ENCODE measurements around the gene VPS13D.

Gene VPS13D

DNA sequence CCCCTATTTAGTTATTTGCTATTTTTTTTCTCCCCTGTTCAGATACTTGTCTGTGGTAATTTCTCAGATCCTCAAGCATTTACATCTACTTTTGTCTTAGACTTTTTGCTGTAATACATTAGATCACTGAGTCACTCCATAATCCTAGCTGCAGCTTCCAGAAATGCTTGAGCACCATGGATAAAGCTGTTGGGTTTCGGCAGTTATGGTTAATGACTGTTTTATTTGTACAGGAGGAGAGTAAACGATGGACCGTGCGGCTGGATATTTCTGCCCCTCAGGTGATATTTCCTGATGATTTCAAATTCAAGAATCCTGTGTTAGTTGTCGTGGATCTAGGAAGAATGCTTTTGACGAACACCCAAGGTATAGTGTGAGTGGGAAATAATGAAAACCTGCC, 42.9 kb downstream of the VPS13D start:
- DNase-seq (ENCODE audit: low read depth, low spot score) = no peak
- no peak overlapping the region for H3K4me3 ChIP-seq (ENCODE audit: low read length)

- H3K4me3 ChIP-seq (ENCODE audit: low read length) = no peak overlapping the region
- DNase-seq (ENCODE audit: low read depth, low spot score) = no peak
Observed at GRCh38 chr1:12275370-12275769, 45.5 kb downstream of the VPS13D start.

GRCh38 chr1:12276225-12276624, 46.4 kb downstream of the VPS13D start:
- H3K4me3 ChIP-seq (ENCODE audit: low read length) = no peak overlapping the region
- DNase-seq (ENCODE audit: low read depth, low spot score) = peak; percentile 52

DNA sequence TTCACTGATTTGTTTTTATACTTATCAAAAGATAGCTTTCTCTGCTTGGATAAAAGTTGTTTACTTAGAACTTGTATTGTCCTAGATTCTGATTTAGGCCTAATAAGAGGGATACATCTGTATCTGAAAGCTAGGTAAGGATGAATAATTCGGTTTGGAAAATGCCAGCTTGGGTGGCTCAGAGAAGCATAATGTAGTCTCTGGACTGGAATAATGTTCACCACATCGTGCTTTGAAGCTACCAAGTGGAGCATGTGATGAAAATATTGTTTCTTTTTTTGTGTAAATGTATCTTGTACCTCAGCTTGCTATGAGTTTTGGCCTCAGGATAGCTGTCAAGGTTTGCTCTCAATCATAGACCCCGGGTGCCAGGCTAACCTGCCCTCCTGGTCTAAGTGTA, 49.2 kb downstream of the VPS13D start:
- no peak overlapping the region for H3K4me3 ChIP-seq (ENCODE audit: low read length)
- DNase-seq (ENCODE audit: low read depth, low spot score) = no peak

GRCh38 chr1:12279728-12280464, 50.1 kb downstream of the VPS13D start:
- H3K4me3 ChIP-seq (ENCODE audit: low read length) = no peak overlapping the region
- DNase-seq (ENCODE audit: low read depth, low spot score) = no peak

DNA sequence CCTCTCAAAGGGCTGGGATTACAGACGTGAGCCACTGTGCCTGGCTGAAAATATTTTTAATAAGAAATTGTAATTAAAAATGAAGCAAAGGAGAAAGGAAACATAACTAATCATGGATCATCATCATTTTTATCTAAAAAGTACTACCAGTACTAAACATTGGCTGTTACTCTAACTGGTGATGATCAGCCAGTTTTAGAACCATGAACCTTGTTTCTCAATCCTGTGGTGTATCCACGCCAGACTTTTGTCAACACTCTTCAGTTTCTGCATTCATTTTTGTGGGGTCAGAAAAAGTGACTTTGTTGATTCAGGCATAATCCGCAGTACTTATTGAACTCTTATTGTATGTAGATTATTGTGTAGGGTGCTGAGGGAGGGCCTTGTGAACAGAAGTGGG, 52.3 kb downstream of the VPS13D start:
- no peak overlapping the region for H3K4me3 ChIP-seq (ENCODE audit: low read length)
- no peak for DNase-seq (ENCODE audit: low read depth, low spot score)

- DNase-seq (ENCODE audit: low read depth, low spot score) = no peak
Observed at GRCh38 chr1:12284486-12284885, 54.7 kb downstream of the VPS13D start.

GRCh38 chr1:12285496-12286143, 55.8 kb downstream of the VPS13D start:
- H3K4me3 ChIP-seq (ENCODE audit: low read length) = no peak overlapping the region
- DNase-seq (ENCODE audit: low read depth, low spot score) = no peak

More at GRCh38 chr1:12284486-12284885, 54.7 kb downstream of the VPS13D start:
- H3K4me3 ChIP-seq (ENCODE audit: low read length) = no peak overlapping the region

DNA sequence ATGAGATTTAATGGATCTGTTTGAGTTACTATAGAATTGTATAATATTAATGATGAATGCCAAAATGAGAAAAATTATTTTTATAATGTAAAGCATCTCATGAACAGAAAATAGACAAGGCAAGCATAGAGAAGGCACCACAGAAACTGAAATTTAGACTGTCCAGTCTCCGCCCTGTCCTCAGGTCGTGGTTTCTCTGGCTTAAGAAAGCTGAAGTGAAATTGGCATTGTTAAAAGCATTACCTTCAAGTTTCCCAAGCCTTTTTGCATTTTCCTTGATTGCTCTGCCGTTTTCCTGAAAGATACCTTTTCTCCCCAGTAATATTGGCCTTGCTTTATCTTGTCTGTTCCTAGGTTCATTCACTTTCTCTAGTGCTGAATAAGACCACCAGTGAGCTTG, 58.0 kb downstream of the VPS13D start:
- H3K4me3 ChIP-seq (ENCODE audit: low read length) = no peak overlapping the region
- DNase-seq (ENCODE audit: low read depth, low spot score) = no peak

DNA sequence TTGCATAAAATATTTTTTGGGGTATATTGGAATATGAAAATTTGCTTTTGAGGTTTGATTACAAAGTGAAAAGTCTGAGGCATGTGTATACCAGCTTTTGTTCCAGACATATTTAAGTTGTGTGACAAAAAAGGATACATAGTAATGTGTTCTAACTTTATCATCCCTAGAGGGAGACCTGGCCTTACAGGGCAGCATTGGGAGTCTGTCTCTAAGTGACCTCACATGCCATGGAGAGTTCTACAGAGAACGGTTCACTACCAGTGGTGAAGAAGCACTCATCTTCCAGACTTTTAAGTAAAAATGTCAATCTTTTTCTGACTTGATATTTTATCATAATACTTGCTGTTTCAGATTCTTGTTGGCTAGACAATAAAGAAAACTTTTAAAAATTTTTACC, 61.0 kb downstream of the VPS13D start:
- no peak for DNase-seq (ENCODE audit: low read depth, low spot score)
- H3K4me3 ChIP-seq (ENCODE audit: low read length) = no peak overlapping the region

DNA sequence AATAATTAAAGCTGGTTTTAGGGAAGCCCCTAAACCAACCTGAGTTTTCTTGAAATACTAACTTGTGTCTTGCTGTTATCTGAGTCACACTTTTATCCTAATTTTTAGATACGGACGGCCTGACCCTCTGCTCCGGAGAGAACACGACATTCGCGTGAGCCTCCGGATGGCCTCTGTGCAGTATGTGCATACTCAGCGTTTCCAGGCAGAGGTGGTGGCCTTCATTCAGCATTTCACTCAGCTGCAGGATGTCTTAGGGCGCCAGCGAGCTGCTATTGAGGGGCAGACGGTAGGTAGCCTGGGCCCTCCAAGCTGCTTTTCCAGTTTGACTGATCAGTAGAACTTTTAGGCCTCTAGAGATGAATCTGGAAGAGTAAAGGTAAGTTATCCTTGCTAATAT, 63.6 kb downstream of the VPS13D start:
- H3K4me3 ChIP-seq (ENCODE audit: low read length) = no peak overlapping the region
- DNase-seq (ENCODE audit: low read depth, low spot score) = no peak

DNA sequence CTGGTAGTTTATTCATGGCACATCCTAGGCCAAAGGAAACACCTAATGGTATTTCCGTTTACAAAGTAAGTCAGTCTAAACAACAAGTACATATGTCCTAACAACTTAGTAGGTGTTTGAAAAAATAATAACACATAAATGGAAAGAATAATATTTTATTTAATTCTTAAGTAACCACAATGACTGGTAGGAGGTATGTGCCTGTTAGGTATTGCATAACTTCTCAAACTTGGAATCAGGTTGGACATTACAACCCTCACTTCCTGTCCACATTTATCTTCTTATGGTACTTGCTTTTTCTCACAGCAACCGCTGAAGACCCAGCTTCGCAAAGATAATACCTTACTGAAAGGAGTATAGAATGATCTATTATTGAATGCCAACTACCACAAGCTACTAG, 64.2 kb downstream of the VPS13D start:
- DNase-seq (ENCODE audit: low read depth, low spot score) = no peak
- H3K4me3 ChIP-seq (ENCODE audit: low read length) = no peak overlapping the region

GRCh38 chr1:12296016-12296415, 66.2 kb downstream of the VPS13D start:
- DNase-seq (ENCODE audit: low read depth, low spot score) = no peak
- no peak overlapping the region for H3K4me3 ChIP-seq (ENCODE audit: low read length)

- no peak overlapping the region for H3K4me3 ChIP-seq (ENCODE audit: low read length)
- no peak for DNase-seq (ENCODE audit: low read depth, low spot score)
Observed at GRCh38 chr1:12296623-12297022, 66.8 kb downstream of the VPS13D start.

DNA sequence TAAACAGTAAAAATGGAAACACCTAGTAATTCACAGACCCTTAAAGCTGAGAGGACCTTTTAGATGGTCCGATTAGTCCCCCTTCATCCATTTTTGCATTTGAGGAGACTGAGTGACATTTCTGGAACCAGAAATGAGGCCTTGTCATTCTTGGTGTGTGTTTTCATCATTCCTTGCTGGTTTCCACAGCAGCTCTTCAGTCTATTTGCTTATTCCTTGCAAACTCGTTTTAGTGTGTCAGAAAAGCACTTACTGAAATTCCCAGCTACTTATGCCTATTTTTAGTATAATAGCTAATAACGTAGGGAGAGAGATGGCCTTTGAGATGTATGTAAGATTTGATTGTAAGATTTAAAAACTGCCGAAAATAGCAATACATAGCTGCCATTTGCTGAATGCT, 70.9 kb downstream of the VPS13D start:
- no peak overlapping the region for H3K4me3 ChIP-seq (ENCODE audit: low read length)
- no peak for DNase-seq (ENCODE audit: low read depth, low spot score)

GRCh38 chr1:12301518-12302237, 71.8 kb downstream of the VPS13D start:
- no peak overlapping the region for H3K4me3 ChIP-seq (ENCODE audit: low read length)
- peak; percentile 31 for DNase-seq (ENCODE audit: low read depth, low spot score)

GRCh38 chr1:12302798-12303447, 73.1 kb downstream of the VPS13D start:
- H3K4me3 ChIP-seq (ENCODE audit: low read length) = no peak overlapping the region
- DNase-seq (ENCODE audit: low read depth, low spot score) = no peak

DNA sequence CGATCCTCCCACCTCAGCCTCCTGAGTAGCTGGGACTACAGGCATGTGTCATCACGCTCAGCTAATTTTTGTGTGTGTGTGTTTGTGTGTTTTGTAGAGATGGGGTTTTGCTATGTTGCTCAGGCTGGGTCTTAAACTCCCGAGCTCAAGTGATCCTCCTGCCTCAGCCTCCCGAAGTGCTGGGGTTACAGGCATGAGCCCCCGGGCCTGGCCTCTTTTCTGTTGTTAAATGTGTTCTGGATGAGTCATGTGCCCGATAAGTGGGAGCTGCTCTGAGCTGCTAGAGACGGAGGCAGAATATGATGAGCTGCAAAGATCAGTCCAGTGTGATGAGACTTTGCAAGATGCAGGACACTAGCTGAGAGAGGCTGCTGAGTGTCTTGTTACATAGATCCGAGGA, 75.5 kb downstream of the VPS13D start:
- DNase-seq (ENCODE audit: low read depth, low spot score) = no peak

GRCh38 chr1:12309783-12310742, 80.2 kb downstream of the VPS13D start:
- no peak overlapping the region for H3K4me3 ChIP-seq (ENCODE audit: low read length)
- no peak for DNase-seq (ENCODE audit: low read depth, low spot score)

More for the DNA sequence above, 75.5 kb downstream of the VPS13D start:
- no peak overlapping the region for H3K4me3 ChIP-seq (ENCODE audit: low read length)

Measured in Jurkat, Clone E6-1 (cell line).